SK-N-SH (cell line): Measurements from ENCODE around the gene TARS3.

Experiments used
- EP300 ChIP-seq, 2 experiments: IDR thresholded peaks; 2 replicates each; pipeline versions ENCODE4 v1.4.0 to v1.6.1; 2012; ENCODE audit warnings: borderline replicate concordance in 1 of 2, low read depth in 1 of 2, low read length in 1 of 2
- EZH2phosphoT487 ChIP-seq: fragments of 200-600 bp; sonication (generic); IDR thresholded peaks from 2 replicates; pipeline ENCODE4 v1.6.1; 2017; ENCODE audit warnings: low read depth, mixed run types, mild to moderate bottlenecking, antibody characterized with exemption, moderate library complexity, borderline replicate concordance
- IRF3 ChIP-seq: fragments of 150-350 bp; IDR thresholded peaks from 2 replicates; pipeline ENCODE4 v1.6.1; 2016; ENCODE audit warnings: mild to moderate bottlenecking, low read depth, low read length
- MXI1 ChIP-seq: IDR thresholded peaks from 2 replicates; pipeline ENCODE4 v1.6.1; 2012; ENCODE audit warnings: mild to moderate bottlenecking, low read depth, low read length, improper control_type of control experiment
- PBX3 ChIP-seq: IDR thresholded peaks from 2 replicates; pipeline ENCODE4; 2012
- POLR2AphosphoS5 ChIP-seq: IDR thresholded peaks from 2 replicates; pipeline ENCODE4 v1.6.1; 2012; ENCODE audit warnings: low read depth, low read length
- SMC3 ChIP-seq: IDR thresholded peaks from 2 replicates; pipeline ENCODE4 v1.6.1; 2012; ENCODE audit warnings: low read depth, low read length, improper control_type of control experiment
- TAF1 ChIP-seq: IDR thresholded peaks from 2 replicates; pipeline ENCODE4 v1.6.1; 2012; ENCODE audit warnings: low read depth, mild to moderate bottlenecking, low read length, moderate library complexity, borderline replicate concordance
- TCF12 ChIP-seq: IDR thresholded peaks from 2 replicates; pipeline ENCODE4 v1.4.0; 2012
- TF ChIP-seq, protein P1 (sequence below): fragments of 200-600 bp; sonication (generic); IDR thresholded peaks from 2 replicates; pipeline ENCODE4 v1.6.1; 2017; ENCODE audit warnings: antibody characterized with exemption, mild to moderate bottlenecking, moderate library complexity
- TF ChIP-seq, protein P2 (sequence below): IDR thresholded peaks from 2 replicates; pipeline ENCODE4 v1.4.0; 2012; ENCODE audit warnings: low read depth, borderline replicate concordance
- TF ChIP-seq, protein P3 (sequence below): IDR thresholded peaks from 2 replicates; pipeline ENCODE4 v1.4.0; 2012; ENCODE audit warnings: low read depth
- TF ChIP-seq, protein P4 (sequence below): IDR thresholded peaks from 2 replicates; pipeline ENCODE4 v1.6.1; 2012; ENCODE audit warnings: mild to moderate bottlenecking, low read depth, low read length, moderate library complexity

GRCh38 chr15:101733545-101733944 lies 9.3 kb upstream of the TARS3 start:
- TF ChIP-seq, protein P1, sequence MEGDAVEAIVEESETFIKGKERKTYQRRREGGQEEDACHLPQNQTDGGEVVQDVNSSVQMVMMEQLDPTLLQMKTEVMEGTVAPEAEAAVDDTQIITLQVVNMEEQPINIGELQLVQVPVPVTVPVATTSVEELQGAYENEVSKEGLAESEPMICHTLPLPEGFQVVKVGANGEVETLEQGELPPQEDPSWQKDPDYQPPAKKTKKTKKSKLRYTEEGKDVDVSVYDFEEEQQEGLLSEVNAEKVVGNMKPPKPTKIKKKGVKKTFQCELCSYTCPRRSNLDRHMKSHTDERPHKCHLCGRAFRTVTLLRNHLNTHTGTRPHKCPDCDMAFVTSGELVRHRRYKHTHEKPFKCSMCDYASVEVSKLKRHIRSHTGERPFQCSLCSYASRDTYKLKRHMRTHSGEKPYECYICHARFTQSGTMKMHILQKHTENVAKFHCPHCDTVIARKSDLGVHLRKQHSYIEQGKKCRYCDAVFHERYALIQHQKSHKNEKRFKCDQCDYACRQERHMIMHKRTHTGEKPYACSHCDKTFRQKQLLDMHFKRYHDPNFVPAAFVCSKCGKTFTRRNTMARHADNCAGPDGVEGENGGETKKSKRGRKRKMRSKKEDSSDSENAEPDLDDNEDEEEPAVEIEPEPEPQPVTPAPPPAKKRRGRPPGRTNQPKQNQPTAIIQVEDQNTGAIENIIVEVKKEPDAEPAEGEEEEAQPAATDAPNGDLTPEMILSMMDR: no peak
- TF ChIP-seq IRF3 (no peak), TCF12 (no peak), EZH2phosphoT487 (no peak), MXI1 (no peak), POLR2AphosphoS5 (no peak), PBX3 (no peak), EP300 (IDR thresholded peaks at IDR 0.05; ENCODE audit: borderline replicate concordance in 1 of 2, low read depth in 1 of 2, low read length in 1 of 2) (no peak), TAF1 (no peak), SMC3 (no peak)
- TF ChIP-seq, protein P2, sequence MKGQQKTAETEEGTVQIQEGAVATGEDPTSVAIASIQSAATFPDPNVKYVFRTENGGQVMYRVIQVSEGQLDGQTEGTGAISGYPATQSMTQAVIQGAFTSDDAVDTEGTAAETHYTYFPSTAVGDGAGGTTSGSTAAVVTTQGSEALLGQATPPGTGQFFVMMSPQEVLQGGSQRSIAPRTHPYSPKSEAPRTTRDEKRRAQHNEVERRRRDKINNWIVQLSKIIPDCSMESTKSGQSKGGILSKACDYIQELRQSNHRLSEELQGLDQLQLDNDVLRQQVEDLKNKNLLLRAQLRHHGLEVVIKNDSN: no peak
- TF ChIP-seq, protein P3, sequence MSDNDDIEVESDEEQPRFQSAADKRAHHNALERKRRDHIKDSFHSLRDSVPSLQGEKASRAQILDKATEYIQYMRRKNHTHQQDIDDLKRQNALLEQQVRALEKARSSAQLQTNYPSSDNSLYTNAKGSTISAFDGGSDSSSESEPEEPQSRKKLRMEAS: no peak
- TF ChIP-seq, protein P4, sequence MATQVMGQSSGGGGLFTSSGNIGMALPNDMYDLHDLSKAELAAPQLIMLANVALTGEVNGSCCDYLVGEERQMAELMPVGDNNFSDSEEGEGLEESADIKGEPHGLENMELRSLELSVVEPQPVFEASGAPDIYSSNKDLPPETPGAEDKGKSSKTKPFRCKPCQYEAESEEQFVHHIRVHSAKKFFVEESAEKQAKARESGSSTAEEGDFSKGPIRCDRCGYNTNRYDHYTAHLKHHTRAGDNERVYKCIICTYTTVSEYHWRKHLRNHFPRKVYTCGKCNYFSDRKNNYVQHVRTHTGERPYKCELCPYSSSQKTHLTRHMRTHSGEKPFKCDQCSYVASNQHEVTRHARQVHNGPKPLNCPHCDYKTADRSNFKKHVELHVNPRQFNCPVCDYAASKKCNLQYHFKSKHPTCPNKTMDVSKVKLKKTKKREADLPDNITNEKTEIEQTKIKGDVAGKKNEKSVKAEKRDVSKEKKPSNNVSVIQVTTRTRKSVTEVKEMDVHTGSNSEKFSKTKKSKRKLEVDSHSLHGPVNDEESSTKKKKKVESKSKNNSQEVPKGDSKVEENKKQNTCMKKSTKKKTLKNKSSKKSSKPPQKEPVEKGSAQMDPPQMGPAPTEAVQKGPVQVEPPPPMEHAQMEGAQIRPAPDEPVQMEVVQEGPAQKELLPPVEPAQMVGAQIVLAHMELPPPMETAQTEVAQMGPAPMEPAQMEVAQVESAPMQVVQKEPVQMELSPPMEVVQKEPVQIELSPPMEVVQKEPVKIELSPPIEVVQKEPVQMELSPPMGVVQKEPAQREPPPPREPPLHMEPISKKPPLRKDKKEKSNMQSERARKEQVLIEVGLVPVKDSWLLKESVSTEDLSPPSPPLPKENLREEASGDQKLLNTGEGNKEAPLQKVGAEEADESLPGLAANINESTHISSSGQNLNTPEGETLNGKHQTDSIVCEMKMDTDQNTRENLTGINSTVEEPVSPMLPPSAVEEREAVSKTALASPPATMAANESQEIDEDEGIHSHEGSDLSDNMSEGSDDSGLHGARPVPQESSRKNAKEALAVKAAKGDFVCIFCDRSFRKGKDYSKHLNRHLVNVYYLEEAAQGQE: no peak
